ACC112 (cell line): ENCODE data around the gene CSNK1D.
"Not testable (repeated sequence)": the region's sequence is repeated elsewhere in the genome, so short reads cannot be mapped to it uniquely, and the experiment has no call there.

Experiments used
- H2AFZ ChIP-seq: fragments of 200-600 bp; sonication (generic); one replicate; pipeline ENCODE4 v1.6.0; 2017; ENCODE audit warnings: antibody characterized with exemption, low read length; ENCODE audit not compliant: unreplicated experiment
- H3K27ac ChIP-seq: fragments of 200-600 bp; sonication (generic); 2 replicates; pipeline ENCODE4 v1.5.1; 2014; ENCODE audit warnings: low read depth, mild to moderate bottlenecking, antibody characterized with exemption, low read length, moderate library complexity
- H3K27me3 ChIP-seq: fragments of 200-600 bp; sonication (generic); 2 replicates; pipeline ENCODE4 v1.6.1; 2014; ENCODE audit warnings: mild to moderate bottlenecking, antibody characterized with exemption, low read length, moderate library complexity, mixed read lengths; ENCODE audit not compliant: insufficient read depth
- H3K36me3 ChIP-seq: fragments of 200-600 bp; sonication (generic); 2 replicates; pipeline ENCODE4 v1.6.1; 2016; ENCODE audit warnings: mild to moderate bottlenecking, antibody characterized with exemption, low read length, moderate library complexity, mixed read lengths; ENCODE audit not compliant: insufficient read depth
- H3K4me1 ChIP-seq: fragments of 200-600 bp; sonication (generic); one replicate; pipeline ENCODE4 v1.6.1; 2016; ENCODE audit warnings: low read length, mixed read lengths; ENCODE audit not compliant: insufficient read depth, unreplicated experiment, control insufficient read depth
- H3K4me3 ChIP-seq: fragments of 200-600 bp; sonication (generic); 2 replicates; pipeline ENCODE4 v1.5.1; 2014; ENCODE audit warnings: mild to moderate bottlenecking, low read depth, low read length
- H3K79me2 ChIP-seq: fragments of 200-600 bp; sonication (generic); one replicate; pipeline ENCODE4 v1.6.0; 2016; ENCODE audit warnings: low read length; ENCODE audit not compliant: control insufficient read depth, unreplicated experiment, insufficient read depth

Gene CSNK1D

DNA sequence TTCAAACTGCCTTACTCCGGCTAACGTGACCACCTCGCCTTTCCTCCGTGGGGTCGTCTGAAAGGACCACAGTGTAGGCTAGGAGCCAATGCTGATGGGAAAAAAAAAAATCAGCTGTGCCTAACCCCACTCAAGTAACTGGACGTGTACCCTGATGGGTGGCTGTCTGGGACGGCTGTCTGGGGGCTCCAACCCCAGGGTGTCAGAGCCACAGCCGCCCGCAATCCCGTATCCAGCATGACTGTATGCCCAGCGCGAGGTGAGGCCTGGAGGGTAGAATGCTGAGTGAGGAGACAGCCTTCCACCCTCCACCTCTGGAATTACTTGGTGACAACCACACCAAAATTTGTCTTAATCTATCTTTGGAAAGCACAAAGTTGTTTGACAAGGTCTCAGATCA, 2.8 kb downstream of the CSNK1D start:
- H3K4me3 ChIP-seq: no peak overlapping the region
- H3K27ac ChIP-seq: peak overlapping the region; percentile 97; the same call in 1 of the 2 replicates
- H3K4me1 ChIP-seq: peaks cover 69% of the 10 kb centered on the region

DNA sequence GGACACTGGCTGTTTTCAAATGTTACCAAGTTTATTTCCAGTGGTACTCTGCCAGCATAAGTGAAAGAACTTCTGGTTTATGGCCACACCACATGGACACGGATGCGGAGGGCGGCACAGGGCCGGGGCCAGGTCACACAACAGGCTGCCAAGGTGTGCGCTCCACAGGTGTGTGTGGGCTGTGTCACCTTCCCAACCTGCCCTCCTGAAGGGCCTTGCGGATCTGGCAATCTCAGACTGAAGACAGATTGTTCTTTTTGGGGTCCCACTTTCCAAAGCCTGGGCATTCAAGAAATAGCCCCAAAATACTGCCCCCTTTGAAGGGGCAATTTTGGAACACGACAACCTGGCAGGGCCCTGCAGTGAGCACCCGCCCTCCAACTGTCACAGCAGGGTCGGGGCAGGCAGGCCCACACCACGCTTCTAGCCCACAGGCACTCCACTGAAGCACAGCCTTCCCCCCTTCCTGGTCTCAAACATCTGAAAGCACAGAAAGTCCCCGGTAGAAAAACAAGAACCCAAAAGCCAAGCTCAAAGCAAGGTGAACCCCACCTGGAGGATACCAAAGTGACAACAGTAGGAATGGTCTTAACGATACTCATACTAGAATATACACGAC, 3.5 kb downstream of the CSNK1D start:
- no peaks in the 10 kb centered on the region for H3K27me3 ChIP-seq
- no peak overlapping the region for H2AFZ ChIP-seq
- peaks cover 69% of the 10 kb centered on the region for H3K4me1 ChIP-seq
- peaks cover 27% of the 10 kb centered on the region for H3K36me3 ChIP-seq
- peaks cover 91% of the 10 kb centered on the region for H3K79me2 ChIP-seq
- H3K4me3 ChIP-seq: no peak overlapping the region
- H3K27ac ChIP-seq: peak overlapping the region; percentile 97

More for the DNA sequence above, 2.8 kb downstream of the CSNK1D start:
- Histone ChIP-seq H3K36me3 (peaks cover 24% of the 10 kb centered on the region), H3K27me3 (no peaks in the 10 kb centered on the region), H2AFZ (no peak overlapping the region), H3K79me2 (peaks cover 84% of the 10 kb centered on the region)

DNA sequence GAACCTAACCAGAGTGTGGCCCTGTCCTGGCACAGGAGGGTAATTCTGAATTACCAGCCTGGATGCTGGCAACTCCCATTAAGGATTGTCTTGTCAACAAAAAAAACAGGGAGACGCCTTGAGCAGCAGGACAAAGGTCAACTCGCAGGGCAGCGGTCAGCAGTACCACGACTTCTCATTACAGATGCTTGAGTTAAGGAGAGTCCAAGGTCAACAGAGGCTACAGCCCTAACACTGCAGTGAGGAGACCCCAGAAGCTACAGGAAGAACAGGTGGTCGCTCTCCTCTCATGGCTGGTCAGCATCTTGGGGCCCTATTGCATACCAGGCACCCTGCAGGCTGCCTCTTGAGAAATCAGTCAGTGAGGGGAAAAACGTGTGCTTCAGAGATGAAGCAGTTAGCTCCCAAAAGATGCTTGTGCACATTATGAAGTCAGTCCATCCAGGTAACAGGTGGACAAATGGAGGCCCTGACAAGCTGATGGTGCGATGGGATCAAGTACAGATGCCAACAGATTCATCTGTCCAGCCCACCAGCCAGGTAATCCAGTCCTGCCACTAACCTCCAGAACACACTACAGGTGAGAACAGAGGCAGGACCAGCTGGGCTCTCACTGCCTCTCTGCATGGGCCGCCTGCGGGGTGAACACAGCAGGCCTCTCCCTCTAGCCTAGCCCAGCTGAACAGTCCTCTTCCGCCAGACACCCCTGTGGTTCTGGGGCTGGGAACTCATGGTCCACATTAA, 4.2 kb downstream of the CSNK1D start:
- no peak overlapping the region for H3K4me3 ChIP-seq
- H3K79me2 ChIP-seq: peaks cover 95% of the 10 kb centered on the region
- peaks cover 30% of the 10 kb centered on the region for H3K36me3 ChIP-seq
- peak overlapping the region; percentile 97 for H3K27ac ChIP-seq
- peaks cover 62% of the 10 kb centered on the region for H3K4me1 ChIP-seq
- H2AFZ ChIP-seq: no peak overlapping the region
- H3K27me3 ChIP-seq: no peaks in the 10 kb centered on the region

DNA sequence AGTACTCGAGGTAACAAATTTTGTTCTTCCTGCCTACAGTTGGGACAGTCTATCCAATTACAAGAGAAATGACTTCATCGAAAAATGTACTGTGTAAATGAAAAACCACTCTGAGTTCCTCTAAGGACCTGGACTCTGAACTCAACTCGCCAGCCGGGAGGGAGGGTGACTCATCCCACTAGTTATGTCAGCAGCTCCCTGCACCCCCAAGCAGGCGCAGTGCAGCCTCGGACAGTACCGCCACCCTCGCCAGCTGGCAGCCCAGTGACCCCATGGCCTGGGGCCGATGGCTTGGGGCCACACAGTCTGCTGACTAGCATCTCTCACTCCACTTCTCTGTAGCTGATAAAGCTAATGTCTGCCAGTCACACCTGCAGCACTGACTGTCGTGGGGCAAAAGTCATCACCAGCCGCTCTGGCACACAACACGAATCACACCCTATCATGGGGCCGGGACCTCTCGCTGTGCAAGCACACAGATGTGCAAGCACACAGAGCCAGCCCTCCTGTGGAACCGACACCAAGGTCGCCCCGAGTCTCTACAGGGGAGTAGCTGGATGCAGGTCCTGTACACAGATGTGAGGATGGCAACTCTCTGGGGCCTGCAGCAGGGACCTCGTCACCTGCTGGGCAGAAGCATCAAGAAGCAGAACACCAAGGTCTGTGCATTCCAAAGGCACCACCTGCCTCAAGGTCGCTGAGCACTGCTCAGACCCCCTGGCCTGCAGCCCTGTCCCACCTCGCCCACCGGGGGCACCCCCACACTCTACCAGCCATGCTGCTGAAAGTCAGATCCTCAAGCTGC, 5.7 kb downstream of the CSNK1D start:
- H3K4me1 ChIP-seq: peaks cover 60% of the 10 kb centered on the region
- H2AFZ ChIP-seq: no peak overlapping the region
- H3K27me3 ChIP-seq: no peaks in the 10 kb centered on the region
- H3K79me2 ChIP-seq: peaks cover 96% of the 10 kb centered on the region
- H3K4me3 ChIP-seq: peak overlapping the region; percentile 70
- peaks cover 45% of the 10 kb centered on the region for H3K36me3 ChIP-seq
- peak overlapping the region; percentile 97 for H3K27ac ChIP-seq

DNA sequence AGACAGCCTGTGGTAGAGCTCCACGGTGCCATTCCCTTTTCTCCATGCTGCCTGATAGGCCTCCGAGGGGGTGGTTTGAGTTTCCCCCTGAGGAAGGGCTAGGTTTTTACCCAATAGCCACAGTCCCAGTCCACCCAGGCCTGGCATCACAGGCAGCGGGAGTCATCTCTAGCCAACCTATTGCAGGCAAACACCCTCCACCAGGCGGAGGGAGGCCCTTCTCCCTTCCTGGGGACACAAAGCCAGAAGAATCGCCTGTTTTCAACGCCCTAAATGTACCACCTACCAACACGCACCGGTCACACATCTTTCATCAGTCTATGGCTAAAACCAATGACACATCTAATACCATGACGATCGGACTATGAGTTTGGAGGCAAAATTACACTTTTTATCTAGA, 7.4 kb downstream of the CSNK1D start:
- Histone ChIP-seq H3K79me2 (peaks cover 96% of the 10 kb centered on the region), H3K4me3 (no peak overlapping the region), H2AFZ (no peak overlapping the region), H3K4me1 (peaks cover 49% of the 10 kb centered on the region), H3K27ac (peak overlapping the region; percentile 97), H3K27me3 (no peaks in the 10 kb centered on the region), H3K36me3 (peaks cover 49% of the 10 kb centered on the region)

DNA sequence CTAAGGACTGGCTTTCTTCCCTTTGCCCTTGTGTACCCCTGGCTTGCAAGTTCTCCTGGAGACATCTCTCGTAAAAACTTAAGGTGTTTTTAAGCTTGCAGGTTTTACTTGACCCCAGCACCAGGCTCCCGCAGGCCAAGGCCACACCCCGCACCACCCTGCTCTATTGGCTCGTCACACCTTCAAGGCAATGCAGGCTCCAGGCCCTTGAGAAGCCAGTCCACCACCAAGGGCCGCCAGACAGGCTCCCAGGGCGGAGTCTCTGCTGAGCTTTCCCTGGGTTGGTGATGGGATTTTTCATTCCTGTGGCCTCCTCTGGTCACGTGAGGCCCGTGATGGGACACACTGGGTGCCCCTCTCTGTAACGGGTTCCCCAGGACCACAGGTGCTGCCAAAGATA, 9.9 kb downstream of the CSNK1D start:
- Histone ChIP-seq H3K4me3 (no peak overlapping the region), H3K4me1 (peaks cover 28% of the 10 kb centered on the region), H3K36me3 (peaks cover 68% of the 10 kb centered on the region), H3K27me3 (no peaks in the 10 kb centered on the region), H2AFZ (no peak overlapping the region), H3K79me2 (peaks cover 96% of the 10 kb centered on the region), H3K27ac (no peak overlapping the region)

DNA sequence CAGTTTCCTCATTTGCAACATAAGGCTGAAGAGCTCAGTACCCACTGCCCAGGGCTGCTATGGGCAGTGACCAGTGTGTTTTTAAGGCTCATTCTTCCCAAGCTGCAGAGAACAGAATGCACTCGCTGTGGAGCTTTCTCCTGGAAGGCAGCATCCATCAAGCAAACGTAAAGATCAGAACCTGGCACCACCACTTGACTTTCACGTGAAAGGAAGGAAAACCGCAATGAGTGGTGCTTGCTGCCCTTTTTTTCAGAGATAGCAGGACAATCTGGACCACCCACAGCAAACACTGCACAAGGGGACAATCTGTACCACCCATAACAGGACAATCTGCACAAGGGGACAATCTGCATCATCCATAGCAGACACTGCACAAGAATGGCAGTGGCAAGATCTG, 11.2 kb downstream of the CSNK1D start:
- Histone ChIP-seq H3K4me3 (no peak overlapping the region), H3K27ac (peak overlapping the region; percentile 11; the same call in 1 of the 2 replicates), H3K79me2 (peaks cover 94% of the 10 kb centered on the region), H3K4me1 (peaks cover 17% of the 10 kb centered on the region), H3K27me3 (no peaks in the 10 kb centered on the region), H3K36me3 (peaks cover 77% of the 10 kb centered on the region), H2AFZ (no peak overlapping the region)

DNA sequence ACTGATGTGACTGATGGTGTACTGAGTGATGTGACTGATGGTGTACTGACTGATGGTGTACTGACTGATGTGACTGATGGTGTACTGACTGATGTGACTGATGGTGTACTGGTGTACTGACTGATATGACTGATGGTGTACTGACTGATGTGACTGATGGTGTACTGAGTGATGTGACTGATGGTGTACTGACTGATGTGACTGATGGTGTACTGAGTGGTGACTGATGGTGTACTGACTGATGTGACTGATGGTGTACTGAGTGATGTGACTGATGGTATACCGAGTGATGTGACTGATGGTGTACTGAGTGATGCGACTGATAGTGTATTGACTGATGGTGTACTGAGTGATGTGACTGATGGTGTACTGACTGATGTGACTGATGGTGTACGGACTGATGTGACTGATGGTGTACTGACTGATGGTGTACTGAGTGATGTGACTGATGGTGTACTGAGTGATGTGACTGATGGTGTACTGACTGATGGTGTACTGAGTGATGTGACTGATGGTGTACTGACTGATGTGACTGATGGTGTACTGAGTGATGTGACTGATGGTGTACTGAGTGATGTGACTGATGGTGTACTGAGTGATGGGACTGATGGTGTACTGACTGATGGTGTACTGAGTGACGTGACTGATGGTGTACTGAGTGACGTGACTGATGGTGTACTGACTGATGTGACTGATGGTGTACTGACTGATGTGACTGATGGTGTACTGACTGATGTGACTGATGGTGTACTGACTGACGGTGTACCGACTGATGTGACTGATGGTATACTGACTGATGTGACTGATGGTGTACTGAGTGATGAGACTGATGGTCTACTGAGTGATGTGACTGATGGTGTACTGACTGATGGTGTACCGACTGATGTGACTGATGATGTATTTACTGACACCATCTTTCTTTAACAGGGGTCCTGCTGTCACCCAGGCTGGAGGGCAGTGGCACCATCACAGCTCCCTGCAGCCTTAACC, 13.2 kb downstream of the CSNK1D start:
- H3K4me1 ChIP-seq, H3K4me3 ChIP-seq, H2AFZ ChIP-seq, H3K27me3 ChIP-seq, H3K27ac ChIP-seq: not testable (repeated sequence)
- Histone ChIP-seq H3K79me2 (peaks cover 95% of the 10 kb centered on the region), H3K36me3 (peaks cover 85% of the 10 kb centered on the region)

DNA sequence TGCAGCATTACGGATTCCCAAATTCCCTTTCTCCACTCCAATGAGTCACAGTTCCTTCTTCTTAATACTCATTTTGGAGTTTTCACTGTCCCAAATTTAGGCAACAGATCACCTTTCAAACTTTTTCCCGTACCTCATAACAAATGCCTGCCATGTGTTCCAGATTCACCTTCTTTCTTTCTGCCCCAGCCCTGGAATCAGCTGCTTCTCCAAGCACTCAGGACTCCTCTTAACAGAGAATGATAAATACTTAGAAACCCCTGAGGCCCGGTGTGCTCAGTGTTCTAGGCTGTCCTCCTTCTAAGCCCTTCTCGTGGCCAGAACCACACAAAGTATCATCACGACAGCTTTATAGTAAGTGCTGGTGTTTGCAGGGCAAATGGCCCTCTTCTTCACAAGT, 14.9 kb downstream of the CSNK1D start:
- Histone ChIP-seq H2AFZ (no peak overlapping the region), H3K27me3 (no peaks in the 10 kb centered on the region), H3K4me1 (no peaks in the 10 kb centered on the region), H3K79me2 (peaks cover 81% of the 10 kb centered on the region), H3K27ac (peak overlapping the region; percentile 29; the same call in 1 of the 2 replicates), H3K36me3 (peaks cover 77% of the 10 kb centered on the region), H3K4me3 (no peak overlapping the region)

DNA sequence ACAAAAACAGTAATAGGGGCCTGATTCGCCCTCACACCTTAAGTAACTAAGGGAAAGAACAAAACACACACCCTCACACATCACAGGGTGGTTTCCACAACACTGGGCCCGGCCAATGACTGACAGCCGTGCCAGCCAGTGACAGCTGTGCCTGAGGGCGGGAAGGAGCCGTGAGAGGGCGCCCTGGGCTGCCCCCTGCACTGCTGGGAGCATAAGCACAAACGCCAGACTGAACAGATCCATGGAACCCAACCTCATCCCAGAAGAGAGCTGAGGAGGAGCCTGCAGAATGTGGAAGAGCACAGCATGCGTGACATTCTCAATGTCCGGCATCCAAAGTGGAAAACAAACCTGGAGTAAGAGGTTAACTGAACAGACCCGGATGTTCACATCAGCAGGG, 16.0 kb downstream of the CSNK1D start:
- no peak overlapping the region for H3K4me3 ChIP-seq
- no peaks in the 10 kb centered on the region for H3K27me3 ChIP-seq
- H3K4me1 ChIP-seq: no peaks in the 10 kb centered on the region
- peaks cover 77% of the 10 kb centered on the region for H3K36me3 ChIP-seq
- peaks cover 80% of the 10 kb centered on the region for H3K79me2 ChIP-seq
- H3K27ac ChIP-seq: peak overlapping the region; percentile 74
- H2AFZ ChIP-seq: no peak overlapping the region
